ENCODE data around the gene MIGA1.
"Not testable (repeated sequence)": the region's sequence is repeated elsewhere in the genome, so short reads cannot be mapped to it uniquely, and the experiment has no call there.

The MIGA1 gene

GRCh38 chr1:77906019-77906545, 126.6 kb downstream of the MIGA1 start:
- Histone ChIP-seq H3K79me1 (ENCODE audit: low read depth, low read length) (no peaks in the 10 kb centered on the region), H2BK15ac (ENCODE audit: low read length) (no peak overlapping the region), H2BK12ac (ENCODE audit: low read length) (no peak overlapping the region), H3K27me3 (ENCODE audit: control insufficient read depth in 3 of 3, insufficient read depth in 3 of 3, low read depth in 1 of 3, low read length in 3 of 3) (no peaks in the 10 kb centered on the region), H3K4me3 (ENCODE audit: low read length in 2 of 2) (no peak overlapping the region), H3K36me3 (replicated peaks in 1 of 2; ENCODE audit: control insufficient read depth in 2 of 2, insufficient read depth in 2 of 2, low read length in 2 of 2) (no peaks in the 10 kb centered on the region), H2AFZ (ENCODE audit: low read length) (no peak overlapping the region), H3K27ac (replicated peaks; ENCODE audit: low read length) (no peak overlapping the region), H4K8ac (ENCODE audit: low read depth, low read length) (no peak overlapping the region), H3K9ac (ENCODE audit: low read depth, low read length, poor library complexity) (no peak overlapping the region), H2BK120ac (ENCODE audit: low read depth, low read length) (no peak overlapping the region), H3K4me2 (ENCODE audit: insufficient read depth, low read length, poor library complexity, severe bottlenecking) (no peak overlapping the region), H3K23ac (ENCODE audit: low read depth, low read length, poor library complexity) (no peak overlapping the region), H3K4me1 (ENCODE audit: control insufficient read depth in 2 of 2, insufficient read depth in 1 of 2, low read depth in 1 of 2, low read length in 2 of 2) (no peaks in the 10 kb centered on the region), H2AK5ac (ENCODE audit: low read depth, low read length) (no peak overlapping the region), H3K9me3 (replicated peaks in 1 of 2; ENCODE audit: control insufficient read depth in 2 of 2, insufficient read depth in 1 of 2, low read depth in 1 of 2, low read length in 2 of 2) (no peaks in the 10 kb centered on the region), H3K18ac (ENCODE audit: low read length) (no peak overlapping the region), H4K91ac (ENCODE audit: low read depth, low read length, poor library complexity) (no peak overlapping the region), H3K14ac (ENCODE audit: low read length) (no peak overlapping the region), H3K4ac (ENCODE audit: low read length) (no peak overlapping the region), H2BK5ac (ENCODE audit: low read length) (no peak overlapping the region)
- WGBS, 2 donors (ENCODE audit: extremely low coverage in 2 of 2, insufficient read length in 2 of 2, insufficient replicate concordance in 1 of 2), result no CpG with 5 or more reads among the region's 2 CpGs
- DNase-seq (ENCODE audit: low spot score), result no peak

- Histone ChIP-seq H2BK12ac (ENCODE audit: low read length) (no peak overlapping the region), H2AFZ (ENCODE audit: low read length) (no peak overlapping the region), H3K18ac (ENCODE audit: low read length) (no peak overlapping the region), H4K91ac (ENCODE audit: low read depth, low read length, poor library complexity) (no peak overlapping the region), H3K9ac (ENCODE audit: low read depth, low read length, poor library complexity) (no peak overlapping the region), H2BK15ac (ENCODE audit: low read length) (no peak overlapping the region), H3K27me3 (ENCODE audit: control insufficient read depth in 3 of 3, insufficient read depth in 3 of 3, low read depth in 1 of 3, low read length in 3 of 3) (no peaks in the 10 kb centered on the region), H3K4ac (ENCODE audit: low read length) (no peak overlapping the region), H3K4me2 (ENCODE audit: insufficient read depth, low read length, poor library complexity, severe bottlenecking) (no peak overlapping the region), H3K23ac (ENCODE audit: low read depth, low read length, poor library complexity) (no peak overlapping the region), H3K27ac (replicated peaks; ENCODE audit: low read length) (no peak overlapping the region), H3K4me1 (ENCODE audit: control insufficient read depth in 2 of 2, insufficient read depth in 1 of 2, low read depth in 1 of 2, low read length in 2 of 2) (no peaks in the 10 kb centered on the region), H3K79me1 (ENCODE audit: low read depth, low read length) (no peaks in the 10 kb centered on the region), H3K9me3 (replicated peaks in 1 of 2; ENCODE audit: control insufficient read depth in 2 of 2, insufficient read depth in 1 of 2, low read depth in 1 of 2, low read length in 2 of 2) (no peaks in the 10 kb centered on the region), H3K14ac (ENCODE audit: low read length) (no peak overlapping the region), H2AK5ac (ENCODE audit: low read depth, low read length) (no peak overlapping the region), H3K4me3 (ENCODE audit: low read length in 2 of 2) (no peak overlapping the region), H3K36me3 (replicated peaks in 1 of 2; ENCODE audit: control insufficient read depth in 2 of 2, insufficient read depth in 2 of 2, low read length in 2 of 2) (no peaks in the 10 kb centered on the region), H4K8ac (ENCODE audit: low read depth, low read length) (no peak overlapping the region), H2BK5ac (ENCODE audit: low read length) (no peak overlapping the region), H2BK120ac (ENCODE audit: low read depth, low read length) (no peak overlapping the region)
- no CpG with 5 or more reads among the region's 1 CpG for WGBS, 2 donors (ENCODE audit: extremely low coverage in 2 of 2, insufficient read length in 2 of 2, insufficient replicate concordance in 1 of 2)
- DNase-seq (ENCODE audit: low spot score), result no peak
These were observed 127.2 kb downstream of the MIGA1 start for GRCh38 chr1:77906624-77907023.

- Histone ChIP-seq H3K4me2 (ENCODE audit: insufficient read depth, low read length, poor library complexity, severe bottlenecking) (no peak overlapping the region), H2BK12ac (ENCODE audit: low read length) (no peak overlapping the region), H3K4ac (ENCODE audit: low read length) (no peak overlapping the region), H3K36me3 (replicated peaks in 1 of 2; ENCODE audit: control insufficient read depth in 2 of 2, insufficient read depth in 2 of 2, low read length in 2 of 2) (no peaks in the 10 kb centered on the region), H2BK5ac (ENCODE audit: low read length) (no peak overlapping the region), H4K91ac (ENCODE audit: low read depth, low read length, poor library complexity) (no peak overlapping the region), H3K9me3 (replicated peaks in 1 of 2; ENCODE audit: control insufficient read depth in 2 of 2, insufficient read depth in 1 of 2, low read depth in 1 of 2, low read length in 2 of 2) (no peaks in the 10 kb centered on the region), H3K4me1 (ENCODE audit: control insufficient read depth in 2 of 2, insufficient read depth in 1 of 2, low read depth in 1 of 2, low read length in 2 of 2) (no peaks in the 10 kb centered on the region), H2AK5ac (ENCODE audit: low read depth, low read length) (no peak overlapping the region), H2BK15ac (ENCODE audit: low read length) (no peak overlapping the region), H3K14ac (ENCODE audit: low read length) (no peak overlapping the region), H3K4me3 (ENCODE audit: low read length in 2 of 2) (no peak overlapping the region), H3K23ac (ENCODE audit: low read depth, low read length, poor library complexity) (no peak overlapping the region), H2AFZ (ENCODE audit: low read length) (no peak overlapping the region), H4K8ac (ENCODE audit: low read depth, low read length) (no peak overlapping the region), H3K27me3 (ENCODE audit: control insufficient read depth in 3 of 3, insufficient read depth in 3 of 3, low read depth in 1 of 3, low read length in 3 of 3) (no peaks in the 10 kb centered on the region), H3K79me1 (ENCODE audit: low read depth, low read length) (no peaks in the 10 kb centered on the region), H3K9ac (ENCODE audit: low read depth, low read length, poor library complexity) (no peak overlapping the region), H3K18ac (ENCODE audit: low read length) (no peak overlapping the region), H3K27ac (replicated peaks; ENCODE audit: low read length) (no peak overlapping the region), H2BK120ac (ENCODE audit: low read depth, low read length) (no peak overlapping the region)
- DNase-seq (ENCODE audit: low spot score), result no peak
- WGBS, 2 donors (ENCODE audit: extremely low coverage in 2 of 2, insufficient read length in 2 of 2, insufficient replicate concordance in 1 of 2), result no CpG with 5 or more reads among the region's 4 CpGs
These were observed 130.7 kb downstream of the MIGA1 start for GRCh38 chr1:77910116-77910515.

- not testable (repeated sequence) for H2BK12ac ChIP-seq (ENCODE audit: low read length); H2AK5ac ChIP-seq (ENCODE audit: low read depth, low read length); H3K36me3 ChIP-seq (replicated peaks in 1 of 2; ENCODE audit: control insufficient read depth in 2 of 2, insufficient read depth in 2 of 2, low read length in 2 of 2); H2BK120ac ChIP-seq (ENCODE audit: low read depth, low read length); H3K79me1 ChIP-seq (ENCODE audit: low read depth, low read length); H3K4me1 ChIP-seq (ENCODE audit: control insufficient read depth in 2 of 2, insufficient read depth in 1 of 2, low read depth in 1 of 2, low read length in 2 of 2); H3K4ac ChIP-seq (ENCODE audit: low read length); H3K4me3 ChIP-seq (ENCODE audit: low read length in 2 of 2); H3K23ac ChIP-seq (ENCODE audit: low read depth, low read length, poor library complexity); H3K14ac ChIP-seq (ENCODE audit: low read length); H3K27me3 ChIP-seq (ENCODE audit: control insufficient read depth in 3 of 3, insufficient read depth in 3 of 3, low read depth in 1 of 3, low read length in 3 of 3); H3K9ac ChIP-seq (ENCODE audit: low read depth, low read length, poor library complexity); H3K18ac ChIP-seq (ENCODE audit: low read length); H3K4me2 ChIP-seq (ENCODE audit: insufficient read depth, low read length, poor library complexity, severe bottlenecking); DNase-seq (ENCODE audit: low spot score); H2BK15ac ChIP-seq (ENCODE audit: low read length); H4K8ac ChIP-seq (ENCODE audit: low read depth, low read length); H2AFZ ChIP-seq (ENCODE audit: low read length); H4K91ac ChIP-seq (ENCODE audit: low read depth, low read length, poor library complexity); H3K27ac ChIP-seq (replicated peaks; ENCODE audit: low read length); H2BK5ac ChIP-seq (ENCODE audit: low read length); H3K9me3 ChIP-seq (replicated peaks in 1 of 2; ENCODE audit: control insufficient read depth in 2 of 2, insufficient read depth in 1 of 2, low read depth in 1 of 2, low read length in 2 of 2)
- WGBS, 2 donors (ENCODE audit: extremely low coverage in 2 of 2, insufficient read length in 2 of 2, insufficient replicate concordance in 1 of 2), result no CpG with 5 or more reads among the region's 5 CpGs
These were observed 139.5 kb downstream of the MIGA1 start for GRCh38 chr1:77918918-77919317.
